B cell (primary cell): ENCODE measurements around the gene ZNF723. TPM values are rescaled to one million over a fixed set of nuclear protein-coding genes. Genes with fewer than 3 reads are reported as not detected.

Source experiments
- ATAC-seq: fragments of 200-7000 bp; cut with Tn5 transposase; one replicate; pipeline ENCODE4 v1.10.0; 2021; ENCODE audit warnings: low read depth, mild to moderate bottlenecking, moderate number of reproducible peaks, moderate library complexity
- CTCF ChIA-PET: fragments of 350-600 bp; sonication (Branson Sonifier 250); formaldehyde crosslinking; loops from one replicate; lab custom pipeline; 2021; ENCODE audit warnings: antibody characterized with exemption, inconsistent platforms; lab: Charles Lee
- POLR2A ChIA-PET: fragments of 350-600 bp; sonication (Branson Sonifier 250); formaldehyde crosslinking; loops from one replicate; lab custom pipeline; 2021; ENCODE audit warnings: antibody characterized with exemption; lab: Charles Lee
- DNase-seq: peaks from one replicate; pipeline ENCODE4 v3.0.0; 2013
- H2AFZ ChIP-seq: 2 replicates; pipeline ENCODE4 v1.6.1; 2012; ENCODE audit warnings: mild to moderate bottlenecking, low read depth, low read length; ENCODE audit not compliant: insufficient read depth, poor library complexity, severe bottlenecking
- H3K27ac ChIP-seq, 2 donors: 1 replicate in 1 of 2; 2 replicates in 1 of 2; pipeline ENCODE4 v1.5.1; 2012 to 2013; ENCODE audit warnings: low read length in 2 of 2, mild to moderate bottlenecking in 2 of 2, moderate library complexity in 1 of 2
- H3K27me3 ChIP-seq, 4 experiments: fragments of 200-600 bp in 1 of 4; sonication (generic) in 1 of 4; replicated peaks in 1 of 4; 1 replicate in 2 of 4; 2 replicates in 2 of 4; pipeline versions ENCODE4 v1.6.1 to v1.7.0; 2013 to 2016; ENCODE audit warnings: low read length in 3 of 4, mild to moderate bottlenecking in 2 of 4, mixed read lengths in 1 of 4, moderate library complexity in 1 of 4; ENCODE audit not compliant: insufficient read depth in 4 of 4, control insufficient read depth in 3 of 4; ENCODE audit errors: control extremely low read depth in 1 of 4
- H3K36me3 ChIP-seq, 2 experiments: replicated peaks in 1 of 2; 1 replicate in 1 of 2; 2 replicates in 1 of 2; pipeline versions ENCODE4 v1.6.1 to v1.7.1; 2013; ENCODE audit warnings: low read length in 1 of 2; ENCODE audit not compliant: insufficient read depth in 2 of 2, control insufficient read depth in 1 of 2; ENCODE audit errors: control extremely low read depth in 1 of 2, extremely low read depth in 1 of 2
- H3K4me1 ChIP-seq, 2 donors: fragments of 200-600 bp in 1 of 2; sonication (generic) in 1 of 2; 1 replicate in 1 of 2; 2 replicates in 1 of 2; pipeline versions ENCODE4 v1.5.1 to v1.6.1; 2013 to 2017; ENCODE audit warnings: low read length in 2 of 2; ENCODE audit not compliant: control insufficient read depth in 2 of 2, insufficient read depth in 2 of 2
- H3K4me2 ChIP-seq: replicated peaks from 2 replicates; pipeline ENCODE3; 2012; ENCODE audit warnings: mild to moderate bottlenecking, low read depth, low read length; ENCODE audit not compliant: poor library complexity, severe bottlenecking
- H3K4me3 ChIP-seq, 5 experiments: fragments of 200-600 bp in 1 of 5; sonication (generic) in 1 of 5; 1 replicate in 3 of 5; 2 replicates in 2 of 5; pipeline versions ENCODE4 v1.5.1 to v1.7.0; 2011 to 2016; ENCODE audit warnings: low read length in 4 of 5, mild to moderate bottlenecking in 4 of 5, low read depth in 2 of 5, control low read depth in 1 of 5, moderate library complexity in 1 of 5; ENCODE audit not compliant: insufficient read depth in 1 of 5; ENCODE audit errors: control extremely low read depth in 1 of 5, extremely low read depth in 1 of 5
- H3K79me2 ChIP-seq: fragments of 200-600 bp; sonication (generic); one replicate; pipeline ENCODE4 v1.6.0; 2016; ENCODE audit warnings: low read length; ENCODE audit not compliant: control insufficient read depth, insufficient read depth
- H3K9ac ChIP-seq: fragments of 200-600 bp; sonication (generic); 2 replicates; pipeline ENCODE4 v1.6.1; 2017; ENCODE audit warnings: mild to moderate bottlenecking, low read length, moderate library complexity
- H3K9me3 ChIP-seq, 3 donors: one replicate each; pipeline versions ENCODE4 v1.6.1 to v1.7.1; 2013; ENCODE audit warnings: low read length in 2 of 3; ENCODE audit not compliant: control insufficient read depth in 2 of 3, insufficient read depth in 1 of 3; ENCODE audit errors: control extremely low read depth in 1 of 3
- H4K20me1 ChIP-seq: 2 replicates; pipeline ENCODE4 v1.6.0; 2012; ENCODE audit warnings: mild to moderate bottlenecking, low read length; ENCODE audit not compliant: insufficient read depth, control insufficient read depth, poor library complexity, severe bottlenecking
- H3K27ac Mint-ChIP-seq: one replicate; pipeline ENCODE4 v1.8.0; 2021; ENCODE audit warnings: mixed read lengths
- H3K27me3 Mint-ChIP-seq: one replicate; pipeline ENCODE4 v1.8.0; 2021; ENCODE audit warnings: mixed read lengths
- H3K4me1 Mint-ChIP-seq: one replicate; pipeline ENCODE4 v1.8.0; 2021; ENCODE audit warnings: mixed read lengths
- H3K4me3 Mint-ChIP-seq: one replicate; pipeline ENCODE4 v1.8.0; 2021; ENCODE audit warnings: mixed read lengths
- H3K9me3 Mint-ChIP-seq: one replicate; pipeline ENCODE4 v1.8.0; 2022; ENCODE audit warnings: mixed read lengths; ENCODE audit not compliant: insufficient read depth
- EZH2 ChIP-seq: IDR thresholded peaks from 2 replicates; pipeline ENCODE4 v1.6.1; 2012; ENCODE audit warnings: borderline replicate concordance, low read depth, mild to moderate bottlenecking, moderate library complexity, low read length; ENCODE audit not compliant: insufficient read depth, poor library complexity, severe bottlenecking
- WGBS: methylation state at CpG from one replicate; pipeline ENCODE4 v1.1.5; 2013; ENCODE audit warnings: missing lambda C conversion rate; ENCODE audit not compliant: insufficient coverage; 5-methylcytosine and 5-hydroxymethylcytosine counted together
- intact Hi-C: fragments of 100-400 bp; cut with micrococcal nuclease; formaldehyde crosslinking; loops from one replicate; pipeline ENCODE4 v1.10.0; 2022
- polyA plus RNA-seq: library from polyadenylated mRNA; depleted of rRNA; stranded (reverse); fragments of >200 nt; gene quantifications from 2 replicates; pipeline ENCODE4 v1.2.3, GENCODE V29; 2012
- total RNA-seq, 2 donors: library from RNA; stranded (reverse); fragments of 120-200 nt in 1 of 2; gene quantifications; 1 replicate in 1 of 2; 2 replicates in 1 of 2; pipeline versions ENCODE4 v1.2.3 to v1.2.4, GENCODE V29; 2013 to 2022
- TF ChIP-seq, protein P1 (sequence below): fragments of 200-600 bp; IDR thresholded peaks from one replicate; pipeline ENCODE4 v1.8.0; 2022; ENCODE audit warnings: antibody characterized with exemption, mild to moderate bottlenecking

ZNF723 gene
- total and polyA plus RNA-seq, 2 donors (not counting 1 experiment from before 2014, with no cell fraction given): not detected

GRCh38 chr19:22797040-22797439 lies 35.1 kb upstream of the ZNF723 start:
- no peak overlapping the region for H3K4me2 ChIP-seq
- no peak overlapping the region for H3K4me3 ChIP-seq
- no peak for DNase-seq
- H3K27ac Mint-ChIP-seq: no peak overlapping the region
- no peak overlapping the region for H3K27ac ChIP-seq
- 63% methylated on average over 3 of the region's 5 CpGs for WGBS
- no peak overlapping the region for H3K4me3 Mint-ChIP-seq
- no peak for TF ChIP-seq EZH2
- TF ChIP-seq, protein P1, sequence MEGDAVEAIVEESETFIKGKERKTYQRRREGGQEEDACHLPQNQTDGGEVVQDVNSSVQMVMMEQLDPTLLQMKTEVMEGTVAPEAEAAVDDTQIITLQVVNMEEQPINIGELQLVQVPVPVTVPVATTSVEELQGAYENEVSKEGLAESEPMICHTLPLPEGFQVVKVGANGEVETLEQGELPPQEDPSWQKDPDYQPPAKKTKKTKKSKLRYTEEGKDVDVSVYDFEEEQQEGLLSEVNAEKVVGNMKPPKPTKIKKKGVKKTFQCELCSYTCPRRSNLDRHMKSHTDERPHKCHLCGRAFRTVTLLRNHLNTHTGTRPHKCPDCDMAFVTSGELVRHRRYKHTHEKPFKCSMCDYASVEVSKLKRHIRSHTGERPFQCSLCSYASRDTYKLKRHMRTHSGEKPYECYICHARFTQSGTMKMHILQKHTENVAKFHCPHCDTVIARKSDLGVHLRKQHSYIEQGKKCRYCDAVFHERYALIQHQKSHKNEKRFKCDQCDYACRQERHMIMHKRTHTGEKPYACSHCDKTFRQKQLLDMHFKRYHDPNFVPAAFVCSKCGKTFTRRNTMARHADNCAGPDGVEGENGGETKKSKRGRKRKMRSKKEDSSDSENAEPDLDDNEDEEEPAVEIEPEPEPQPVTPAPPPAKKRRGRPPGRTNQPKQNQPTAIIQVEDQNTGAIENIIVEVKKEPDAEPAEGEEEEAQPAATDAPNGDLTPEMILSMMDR: no peak
- ATAC-seq: no peak
- no peaks in the 10 kb centered on the region for H4K20me1 ChIP-seq
- peaks cover 22% of the 10 kb centered on the region for H3K9me3 Mint-ChIP-seq
- ChIA-PET CTCF (no interaction called here), POLR2A (no interaction called here)
- no peaks in the 10 kb centered on the region for H3K79me2 ChIP-seq
- no peaks in the 10 kb centered on the region for H3K36me3 ChIP-seq
- H3K4me1 Mint-ChIP-seq: no peaks in the 10 kb centered on the region
- H2AFZ ChIP-seq: no peak overlapping the region
- H3K27me3 Mint-ChIP-seq: no peaks in the 10 kb centered on the region
- H3K27me3 ChIP-seq: no peaks in the 10 kb centered on the region
- no peaks in the 10 kb centered on the region for H3K4me1 ChIP-seq
- no peak overlapping the region for H3K9ac ChIP-seq
- H3K9me3 ChIP-seq: peaks cover 1 to 39% (median 7%) of the 10 kb centered on the region in 3 donors
- intact Hi-C loops: no loop called here

DNA sequence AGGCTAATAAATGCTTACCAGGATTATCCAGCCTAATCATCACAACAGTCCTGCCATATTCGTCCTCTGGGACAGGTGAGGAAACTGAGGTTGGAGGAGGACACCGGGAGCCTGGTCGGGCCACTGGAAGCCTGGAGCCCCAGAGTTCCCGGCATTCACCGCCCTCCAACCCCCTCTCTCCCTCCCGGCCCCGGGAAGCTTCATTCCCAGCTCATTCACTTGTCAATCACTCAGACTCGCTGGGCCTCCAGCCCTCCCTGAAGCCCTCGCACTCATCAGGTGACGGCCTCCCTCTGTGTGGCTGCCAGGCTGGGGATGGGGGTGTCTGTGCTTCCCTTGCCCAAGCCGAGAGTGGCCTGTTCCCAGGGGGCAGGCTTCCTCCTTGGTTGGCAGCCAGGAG lies 25.7 kb upstream of the ZNF723 start:
- ChIA-PET CTCF (no interaction called here), POLR2A (no interaction called here)
- ATAC-seq (no peak), DNase-seq (no peak)
- H3K27ac ChIP-seq: no peak overlapping the region
- Mint-ChIP-seq H3K4me1 (no peaks in the 10 kb centered on the region), H3K27me3 (no peaks in the 10 kb centered on the region), H3K9me3 (peaks cover 9% of the 10 kb centered on the region), H3K27ac (no peak overlapping the region), H3K4me3 (no peak overlapping the region)
- no peak overlapping the region for H3K9ac ChIP-seq
- WGBS: 57% methylated on average over 5 of the region's 11 CpGs
- intact Hi-C loops: no loop called here
- H3K4me2 ChIP-seq: no peak overlapping the region
- H3K9me3 ChIP-seq: peaks cover 2 to 50% (median 6%) of the 10 kb centered on the region in 3 donors
- H3K36me3 ChIP-seq: no peaks in the 10 kb centered on the region
- no peak overlapping the region for H2AFZ ChIP-seq
- no peaks in the 10 kb centered on the region for H4K20me1 ChIP-seq
- no peak overlapping the region for H3K4me3 ChIP-seq
- no peaks in the 10 kb centered on the region for H3K27me3 ChIP-seq
- H3K79me2 ChIP-seq: no peaks in the 10 kb centered on the region
- TF ChIP-seq EZH2: no peak
- TF ChIP-seq, protein P1: no peak
- H3K4me1 ChIP-seq: no peaks in the 10 kb centered on the region
